GM10248 (cell line): ENCODE measurements around the gene MIPEP.

Experiments
- CTCF ChIA-PET: fragments of 300-600 bp; sonication (Branson Sonifier 250); formaldehyde crosslinking; extraction: SDS; loops from one replicate; lab custom pipeline; 2021; ENCODE audit warnings: antibody characterized with exemption; lab: Yijun Ruan, JAX
- POLR2A ChIA-PET: fragments of 350-650 bp; sonication (Branson Sonifier 250); formaldehyde crosslinking; extraction: SDS; loops from one replicate; lab custom pipeline; 2020; ENCODE audit warnings: antibody characterized with exemption; lab: Yijun Ruan, JAX
- DNase-seq: peaks from one replicate; pipeline ENCODE4 v3.0.0; 2012; ENCODE audit errors: extremely low spot score
- TF ChIP-seq, protein P1 (sequence below): IDR thresholded peaks from 2 replicates; pipeline ENCODE4 v1.5.1; 2012; ENCODE audit warnings: mild to moderate bottlenecking, low read depth; ENCODE audit errors: extremely low read depth, missing control alignments, control extremely low read depth

The MIPEP gene

DNA sequence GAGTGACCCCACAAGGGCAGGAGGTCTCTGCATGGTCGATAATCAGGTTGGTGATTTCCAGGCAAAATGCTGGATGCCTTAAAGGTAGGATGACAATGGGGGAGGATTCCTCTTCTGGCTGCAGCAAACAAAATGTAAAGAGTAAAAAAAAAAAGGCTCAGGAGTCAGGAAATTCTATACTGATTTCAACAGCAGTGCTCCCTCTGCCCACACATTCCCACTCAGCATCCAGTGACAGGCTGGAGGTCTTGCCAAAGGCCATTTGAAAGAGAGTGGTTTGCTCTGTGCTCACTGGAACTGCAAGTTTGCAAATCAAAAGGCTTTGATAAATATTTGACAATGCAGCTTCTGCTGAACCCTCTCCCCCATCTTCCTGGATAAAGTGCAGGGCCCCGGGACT lies 183.6 kb downstream of the MIPEP start:
- ChIA-PET CTCF (interaction anchor here (1.7 kb wide), 1 partner anchor 15 kb away, joined by 4 read pairs; no protein-coding TSS in a partner anchor), POLR2A (no interaction called here)
- no peak for DNase-seq
- TF ChIP-seq, protein P1, sequence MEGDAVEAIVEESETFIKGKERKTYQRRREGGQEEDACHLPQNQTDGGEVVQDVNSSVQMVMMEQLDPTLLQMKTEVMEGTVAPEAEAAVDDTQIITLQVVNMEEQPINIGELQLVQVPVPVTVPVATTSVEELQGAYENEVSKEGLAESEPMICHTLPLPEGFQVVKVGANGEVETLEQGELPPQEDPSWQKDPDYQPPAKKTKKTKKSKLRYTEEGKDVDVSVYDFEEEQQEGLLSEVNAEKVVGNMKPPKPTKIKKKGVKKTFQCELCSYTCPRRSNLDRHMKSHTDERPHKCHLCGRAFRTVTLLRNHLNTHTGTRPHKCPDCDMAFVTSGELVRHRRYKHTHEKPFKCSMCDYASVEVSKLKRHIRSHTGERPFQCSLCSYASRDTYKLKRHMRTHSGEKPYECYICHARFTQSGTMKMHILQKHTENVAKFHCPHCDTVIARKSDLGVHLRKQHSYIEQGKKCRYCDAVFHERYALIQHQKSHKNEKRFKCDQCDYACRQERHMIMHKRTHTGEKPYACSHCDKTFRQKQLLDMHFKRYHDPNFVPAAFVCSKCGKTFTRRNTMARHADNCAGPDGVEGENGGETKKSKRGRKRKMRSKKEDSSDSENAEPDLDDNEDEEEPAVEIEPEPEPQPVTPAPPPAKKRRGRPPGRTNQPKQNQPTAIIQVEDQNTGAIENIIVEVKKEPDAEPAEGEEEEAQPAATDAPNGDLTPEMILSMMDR = no peak

DNA sequence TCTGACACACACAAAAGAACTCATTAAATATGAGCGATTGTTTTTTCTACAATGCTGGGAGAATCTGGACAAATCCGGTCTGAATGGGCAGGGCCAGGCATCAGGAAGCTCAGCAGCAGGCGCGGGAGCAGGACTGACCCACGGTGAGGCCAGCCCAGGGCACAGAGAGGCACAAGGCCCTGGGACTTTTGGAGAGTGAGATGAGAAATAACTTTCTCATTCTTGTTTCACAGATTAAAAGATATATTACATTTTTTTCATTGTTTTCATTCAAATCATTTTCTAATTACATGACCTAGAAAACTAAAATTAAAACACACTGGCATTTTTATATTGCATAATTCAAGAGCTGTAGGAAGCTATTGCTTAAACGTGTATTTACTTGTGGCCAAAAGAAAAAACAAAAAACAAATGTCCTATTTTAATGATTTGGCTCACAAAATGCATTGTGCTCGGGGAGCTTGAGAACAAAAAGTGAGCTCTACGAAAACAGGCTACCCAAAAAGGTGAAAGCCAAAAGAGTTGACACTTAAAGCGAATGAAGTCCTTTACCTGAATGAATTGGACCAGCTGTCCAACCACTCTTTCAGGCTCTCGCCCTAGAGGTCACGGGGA lies 185.8 kb downstream of the MIPEP start:
- TF ChIP-seq, protein P1 = no peak
- CTCF ChIA-PET = interaction anchor here (0.9 to 1.4 kb wide), 5 partner anchors 9 to 52 kb away, joined by 3 to 5 read pairs (median 3); no protein-coding TSS in a partner anchor
- DNase-seq = no peak
- POLR2A ChIA-PET = no interaction called here

DNA sequence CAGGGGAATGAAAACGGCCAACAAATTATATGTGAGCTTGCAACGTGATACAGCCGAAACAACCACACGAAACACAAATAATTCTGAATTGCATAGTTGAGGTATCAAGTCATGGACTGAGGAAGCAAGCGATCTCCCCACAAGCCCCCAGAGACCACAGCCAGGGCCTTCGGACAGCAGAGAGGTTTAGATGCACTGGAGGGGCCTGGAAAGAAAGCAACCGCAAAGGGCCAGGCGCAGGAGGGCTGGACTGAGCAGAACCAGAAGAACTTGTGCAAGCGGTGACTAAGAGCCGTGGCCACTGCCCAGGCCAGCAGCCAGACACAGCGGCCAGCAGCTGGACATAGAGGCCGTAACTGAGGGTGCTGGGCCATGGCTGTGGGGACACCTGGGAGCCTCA lies 187.6 kb downstream of the MIPEP start:
- ChIA-PET POLR2A (no interaction called here), CTCF (interaction anchor here (1.6 kb wide), 1 partner anchor 18 kb away, joined by 3 read pairs; no protein-coding TSS in a partner anchor)
- DNase-seq = no peak
- TF ChIP-seq, protein P1 = no peak

DNA sequence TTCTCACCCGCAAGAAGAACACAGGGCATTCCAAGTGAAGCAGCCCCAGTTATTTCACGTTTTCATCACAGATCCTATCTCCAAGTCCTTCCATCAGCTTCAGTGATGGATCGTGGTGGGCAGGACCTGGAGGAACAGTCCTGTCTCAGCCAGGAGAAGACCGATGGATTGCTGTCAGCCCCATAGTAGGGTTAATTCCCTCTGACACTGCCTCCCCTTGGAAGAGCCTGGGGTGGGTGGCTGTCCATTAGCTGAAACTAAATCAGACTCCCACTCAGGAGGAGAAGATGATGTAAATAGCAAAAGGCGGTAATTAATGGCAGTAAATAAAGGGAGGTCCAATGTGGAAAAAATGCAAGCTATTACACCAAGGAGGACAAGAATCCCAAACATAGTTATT lies 188.0 kb downstream of the MIPEP start:
- POLR2A ChIA-PET = no interaction called here
- DNase-seq = no peak
- CTCF ChIA-PET = interaction anchor here (0.8 to 1.6 kb wide), 2 partner anchors 18 to 31 kb away, joined by 3 read pairs; no protein-coding TSS in a partner anchor
- TF ChIP-seq, protein P1 = no peak

DNA sequence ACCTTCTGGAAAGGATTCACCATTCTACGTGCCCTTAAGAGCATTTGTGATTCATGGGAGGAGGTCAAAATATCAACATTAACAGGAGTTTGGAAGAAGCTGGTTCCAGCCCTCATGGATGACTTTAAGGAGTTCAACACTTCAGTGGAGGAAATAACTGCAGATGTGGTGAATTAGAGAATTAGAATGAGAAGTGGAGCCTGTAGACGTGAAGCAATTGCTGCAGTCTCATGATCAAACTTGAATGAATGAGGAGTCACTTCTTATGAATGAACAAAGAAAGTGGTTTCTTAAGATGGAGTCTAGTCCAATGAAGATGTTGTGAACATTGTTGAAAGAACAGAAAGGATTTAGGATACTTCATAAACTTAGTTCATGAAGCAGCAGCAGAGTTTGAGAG lies 189.9 kb downstream of the MIPEP start:
- no peak for DNase-seq
- POLR2A ChIA-PET = no interaction called here
- CTCF ChIA-PET = interaction anchor here (0.9 to 1.4 kb wide), 2 partner anchors 10 to 14 kb away, joined by 3 to 7 read pairs; no protein-coding TSS in a partner anchor
- TF ChIP-seq, protein P1 = no peak

DNA sequence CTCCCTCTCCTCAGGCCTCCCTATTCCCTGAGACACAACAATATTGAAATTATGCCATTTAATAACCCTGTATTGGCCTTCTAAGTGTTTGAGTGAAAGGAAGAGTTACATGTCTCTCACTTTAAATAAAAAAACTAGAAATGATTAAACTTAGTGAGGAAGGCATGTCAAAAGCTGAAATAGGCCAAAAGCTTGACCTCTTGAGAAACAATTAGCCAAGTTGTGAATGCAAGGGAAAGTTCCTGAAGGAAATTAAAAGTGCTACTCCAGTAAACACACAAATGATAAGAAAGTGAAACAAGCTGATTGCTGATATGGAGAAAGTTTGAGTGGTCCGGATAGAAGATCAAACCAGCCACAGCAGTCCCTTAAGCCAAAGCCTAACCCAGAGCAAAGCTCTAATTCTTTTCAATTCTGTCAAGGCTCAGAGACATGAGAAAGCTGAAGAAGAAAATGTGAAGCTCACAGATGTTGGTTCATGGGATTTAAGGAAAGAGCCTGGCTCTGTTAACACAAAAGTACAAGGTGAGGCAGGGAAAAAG lies 191.4 kb downstream of the MIPEP start:
- POLR2A ChIA-PET = no interaction called here
- TF ChIP-seq, protein P1 = no peak
- no peak for DNase-seq
- CTCF ChIA-PET = interaction anchor here (1.0 to 2.2 kb wide), 4 partner anchors 10 to 43 kb away, joined by 3 to 6 read pairs (median 4); no protein-coding TSS in a partner anchor
